ENCODE results near the gene RIMBP2.
"Not testable (repeated sequence)": the region's sequence is repeated elsewhere in the genome, so short reads cannot be mapped to it uniquely, and the experiment has no call there.

The RIMBP2 gene

GRCh38 chr12:130715998-130716968 lies at the start of gene RIMBP2:
RIMBP2 (minus strand) TSS chr12:130716299; CDS start chr12:130479013, 237,286 bp downstream.
- no peak for DNase-seq (ENCODE audit: low spot score)

GRCh38 chr12:130765186-130765659 lies 49.1 kb upstream of the RIMBP2 start:
- no peak for DNase-seq (ENCODE audit: low spot score)

- DNase-seq (ENCODE audit: low spot score), result no peak
Observed at GRCh38 chr12:130764475-130765185, 48.5 kb upstream of the RIMBP2 start.

- DNase-seq (ENCODE audit: low spot score), result no peak
Observed at GRCh38 chr12:130764073-130764472, 48.0 kb upstream of the RIMBP2 start.

- no peak for DNase-seq (ENCODE audit: low spot score)
Observed at GRCh38 chr12:130762319-130762675, 46.2 kb upstream of the RIMBP2 start.

GRCh38 chr12:130761537-130762318 lies 45.6 kb upstream of the RIMBP2 start:
- peak; percentile 58 for DNase-seq (ENCODE audit: low spot score)

- DNase-seq (ENCODE audit: low spot score), result no peak
Observed at GRCh38 chr12:130754234-130754901, 38.3 kb upstream of the RIMBP2 start.

- DNase-seq (ENCODE audit: low spot score), result no peak
Observed at GRCh38 chr12:130752692-130753230, 36.7 kb upstream of the RIMBP2 start.

- not testable (repeated sequence) for DNase-seq (ENCODE audit: low spot score)
Observed at GRCh38 chr12:130752037-130752436, 35.9 kb upstream of the RIMBP2 start.

GRCh38 chr12:130748786-130749185 lies 32.7 kb upstream of the RIMBP2 start:
- DNase-seq (ENCODE audit: low spot score), result no peak

- peak; percentile 59 for DNase-seq (ENCODE audit: low spot score)
Observed at GRCh38 chr12:130747867-130748740, 32.0 kb upstream of the RIMBP2 start.

- no peak for DNase-seq (ENCODE audit: low spot score)
Observed at GRCh38 chr12:130746546-130746945, 30.4 kb upstream of the RIMBP2 start.

GRCh38 chr12:130745921-130746320 lies 29.8 kb upstream of the RIMBP2 start:
- no peak for DNase-seq (ENCODE audit: low spot score)

- no peak for DNase-seq (ENCODE audit: low spot score)
Observed at GRCh38 chr12:130744274-130744673, 28.2 kb upstream of the RIMBP2 start.

GRCh38 chr12:130743606-130744005 lies 27.5 kb upstream of the RIMBP2 start:
- no peak for DNase-seq (ENCODE audit: low spot score)

- DNase-seq (ENCODE audit: low spot score), result no peak
Observed at GRCh38 chr12:130743176-130743575, 27.1 kb upstream of the RIMBP2 start.

GRCh38 chr12:130742716-130743115 lies 26.6 kb upstream of the RIMBP2 start:
- no peak for DNase-seq (ENCODE audit: low spot score)

- no peak for DNase-seq (ENCODE audit: low spot score)
Observed at GRCh38 chr12:130742112-130742511, 26.0 kb upstream of the RIMBP2 start.

- DNase-seq (ENCODE audit: low spot score), result no peak
Observed at GRCh38 chr12:130739571-130739970, 23.5 kb upstream of the RIMBP2 start.

GRCh38 chr12:130738403-130738802 lies 22.3 kb upstream of the RIMBP2 start:
- not testable (repeated sequence) for DNase-seq (ENCODE audit: low spot score)

All from HuH-7.5 (cell line).